ENCODE data around the gene ATP11A. TPM values are rescaled to one million over a fixed set of nuclear protein-coding genes. Genes with fewer than 3 reads are reported as not detected.

Gene ATP11A
- total and polyA plus RNA-seq, 4 donors: 3.1 to 68.1 (median 28.6) TPM

- 88 to 89% methylated on average over 33 of the region's 33 CpGs for WGBS, 2 donors
- Histone ChIP-seq H3K27ac (ENCODE audit: low read depth in 1 of 2, low read length in 2 of 2) (no peak overlapping the region), H3K27me3 (ENCODE audit: control insufficient read depth in 1 of 2, insufficient read depth in 2 of 2, low read length in 1 of 2) (no peaks in the 10 kb centered on the region), H3K4me3 (ENCODE audit: low read length in 2 of 2) (no peak overlapping the region), H3K36me3 (ENCODE audit: control insufficient read depth in 1 of 2, insufficient read depth in 2 of 2, low read length in 1 of 2) (no peaks in the 10 kb centered on the region), H3K9me3 (ENCODE audit: control insufficient read depth, low read length) (peaks cover 2% of the 10 kb centered on the region), H3K4me1 (ENCODE audit: control insufficient read depth in 1 of 2, insufficient read depth in 2 of 2, low read length in 2 of 2) (no peaks in the 10 kb centered on the region)
- peak in 1 of 2 donors; percentile 75 for DNase-seq
- no peak for ATAC-seq (ENCODE audit: low FRiP score)
- intact Hi-C loops (cut with DNase I): no loop called here
These were observed 153.1 kb downstream of the ATP11A start for GRCh38 chr13:112842931-112843391.

- Histone ChIP-seq H3K36me3 (ENCODE audit: control insufficient read depth in 1 of 2, insufficient read depth in 2 of 2, low read length in 1 of 2) (no peaks in the 10 kb centered on the region), H3K27me3 (ENCODE audit: control insufficient read depth in 1 of 2, insufficient read depth in 2 of 2, low read length in 1 of 2) (no peaks in the 10 kb centered on the region), H3K27ac (ENCODE audit: low read depth in 1 of 2, low read length in 2 of 2) (no peak overlapping the region), H3K4me3 (ENCODE audit: low read length in 2 of 2) (no peak overlapping the region), H3K4me1 (ENCODE audit: control insufficient read depth in 1 of 2, insufficient read depth in 2 of 2, low read length in 2 of 2) (no peaks in the 10 kb centered on the region), H3K9me3 (ENCODE audit: control insufficient read depth, low read length) (peaks cover 2% of the 10 kb centered on the region)
- DNase-seq (peak in 1 of 2 donors; percentile 61), ATAC-seq (ENCODE audit: low FRiP score) (no peak)
- 57 to 63% methylated on average over 28 of the region's 28 CpGs for WGBS, 2 donors
- intact Hi-C loops (cut with DNase I): no loop called here
These were observed 153.7 kb downstream of the ATP11A start for GRCh38 chr13:112843392-112844111.

GRCh38 chr13:112844411-112844810 is 154.6 kb downstream of the ATP11A start:
- DNase-seq (peak in 1 of 2 donors; percentile 69), ATAC-seq (ENCODE audit: low FRiP score) (no peak)
- Histone ChIP-seq H3K27ac (ENCODE audit: low read depth in 1 of 2, low read length in 2 of 2) (no peak overlapping the region), H3K9me3 (ENCODE audit: control insufficient read depth, low read length) (peaks cover 2% of the 10 kb centered on the region), H3K4me1 (ENCODE audit: control insufficient read depth in 1 of 2, insufficient read depth in 2 of 2, low read length in 2 of 2) (no peaks in the 10 kb centered on the region), H3K4me3 (ENCODE audit: low read length in 2 of 2) (no peak overlapping the region), H3K27me3 (ENCODE audit: control insufficient read depth in 1 of 2, insufficient read depth in 2 of 2, low read length in 1 of 2) (no peaks in the 10 kb centered on the region), H3K36me3 (ENCODE audit: control insufficient read depth in 1 of 2, insufficient read depth in 2 of 2, low read length in 1 of 2) (no peaks in the 10 kb centered on the region)
- intact Hi-C loops (cut with DNase I): no loop called here
- 94 to 99% methylated on average over 23 of the region's 23 CpGs for WGBS, 2 donors

GRCh38 chr13:112844879-112845278 is 155.0 kb downstream of the ATP11A start:
- Histone ChIP-seq H3K9me3 (ENCODE audit: control insufficient read depth, low read length) (peaks cover 2% of the 10 kb centered on the region), H3K27me3 (ENCODE audit: control insufficient read depth in 1 of 2, insufficient read depth in 2 of 2, low read length in 1 of 2) (no peaks in the 10 kb centered on the region), H3K36me3 (ENCODE audit: control insufficient read depth in 1 of 2, insufficient read depth in 2 of 2, low read length in 1 of 2) (no peaks in the 10 kb centered on the region), H3K4me1 (ENCODE audit: control insufficient read depth in 1 of 2, insufficient read depth in 2 of 2, low read length in 2 of 2) (no peaks in the 10 kb centered on the region), H3K27ac (ENCODE audit: low read depth in 1 of 2, low read length in 2 of 2) (no peak overlapping the region), H3K4me3 (ENCODE audit: low read length in 2 of 2) (no peak overlapping the region)
- ATAC-seq (ENCODE audit: low FRiP score): no peak
- no peak for DNase-seq
- intact Hi-C loops (cut with DNase I): no loop called here
- WGBS, 2 donors: 95 to 99% methylated on average over 10 of the region's 10 CpGs

- no peaks in the 10 kb centered on the region for H3K36me3 ChIP-seq (ENCODE audit: control insufficient read depth in 1 of 2, insufficient read depth in 2 of 2, low read length in 1 of 2)
- DNase-seq (peak in 1 of 2 donors; percentile 36), ATAC-seq (ENCODE audit: low FRiP score) (no peak)
- H3K4me3 ChIP-seq (ENCODE audit: low read length in 2 of 2): no peak overlapping the region
- H3K27me3 ChIP-seq (ENCODE audit: control insufficient read depth in 1 of 2, insufficient read depth in 2 of 2, low read length in 1 of 2): no peaks in the 10 kb centered on the region
- H3K4me1 ChIP-seq (ENCODE audit: control insufficient read depth in 1 of 2, insufficient read depth in 2 of 2, low read length in 2 of 2): no peaks in the 10 kb centered on the region
- H3K9me3 ChIP-seq (ENCODE audit: control insufficient read depth, low read length): peaks cover 2% of the 10 kb centered on the region
- WGBS, 2 donors: 89 to 93% methylated on average over 22 to 23 of the region's 23 CpGs
- intact Hi-C loops (cut with DNase I): no loop called here
- H3K27ac ChIP-seq (ENCODE audit: low read depth in 1 of 2, low read length in 2 of 2): no peak overlapping the region
These were observed 155.8 kb downstream of the ATP11A start for GRCh38 chr13:112845511-112846144.

- no peaks in the 10 kb centered on the region for H3K4me1 ChIP-seq (ENCODE audit: control insufficient read depth in 1 of 2, insufficient read depth in 2 of 2, low read length in 2 of 2)
- H3K9me3 ChIP-seq (ENCODE audit: control insufficient read depth, low read length): peaks cover 2% of the 10 kb centered on the region
- DNase-seq (peak in 1 of 2 donors; percentile 57), ATAC-seq (ENCODE audit: low FRiP score) (no peak)
- intact Hi-C loops (cut with DNase I): no loop called here
- no peak overlapping the region for H3K27ac ChIP-seq (ENCODE audit: low read depth in 1 of 2, low read length in 2 of 2)
- 95 to 97% methylated on average over 23 of the region's 23 CpGs for WGBS, 2 donors
- no peaks in the 10 kb centered on the region for H3K27me3 ChIP-seq (ENCODE audit: control insufficient read depth in 1 of 2, insufficient read depth in 2 of 2, low read length in 1 of 2)
- H3K36me3 ChIP-seq (ENCODE audit: control insufficient read depth in 1 of 2, insufficient read depth in 2 of 2, low read length in 1 of 2): no peaks in the 10 kb centered on the region
- no peak overlapping the region for H3K4me3 ChIP-seq (ENCODE audit: low read length in 2 of 2)
These were observed 156.7 kb downstream of the ATP11A start for GRCh38 chr13:112846411-112847115.

GRCh38 chr13:112849500-112849899 is 159.7 kb downstream of the ATP11A start:
- ATAC-seq (ENCODE audit: low FRiP score) (no peak), DNase-seq (peak in 1 of 2 donors; percentile 24)
- Histone ChIP-seq H3K36me3 (ENCODE audit: control insufficient read depth in 1 of 2, insufficient read depth in 2 of 2, low read length in 1 of 2) (no peaks in the 10 kb centered on the region), H3K4me1 (ENCODE audit: control insufficient read depth in 1 of 2, insufficient read depth in 2 of 2, low read length in 2 of 2) (no peaks in the 10 kb centered on the region), H3K27ac (ENCODE audit: low read depth in 1 of 2, low read length in 2 of 2) (no peak overlapping the region), H3K4me3 (ENCODE audit: low read length in 2 of 2) (no peak overlapping the region), H3K27me3 (ENCODE audit: control insufficient read depth in 1 of 2, insufficient read depth in 2 of 2, low read length in 1 of 2) (no peaks in the 10 kb centered on the region), H3K9me3 (ENCODE audit: control insufficient read depth, low read length) (peaks cover 2% of the 10 kb centered on the region)
- 70% methylated on average over 6 of the region's 6 CpGs for WGBS, 2 donors
- intact Hi-C loops (cut with DNase I): no loop called here

- H3K4me3 ChIP-seq (ENCODE audit: low read length in 2 of 2): no peak overlapping the region
- DNase-seq (peak in 1 of 2 donors; percentile 31), ATAC-seq (ENCODE audit: low FRiP score) (no peak)
- H3K27me3 ChIP-seq (ENCODE audit: control insufficient read depth in 1 of 2, insufficient read depth in 2 of 2, low read length in 1 of 2): no peaks in the 10 kb centered on the region
- intact Hi-C loops (cut with DNase I): no loop called here
- H3K4me1 ChIP-seq (ENCODE audit: control insufficient read depth in 1 of 2, insufficient read depth in 2 of 2, low read length in 2 of 2): no peaks in the 10 kb centered on the region
- H3K27ac ChIP-seq (ENCODE audit: low read depth in 1 of 2, low read length in 2 of 2): no peak overlapping the region
- no peaks in the 10 kb centered on the region for H3K36me3 ChIP-seq (ENCODE audit: control insufficient read depth in 1 of 2, insufficient read depth in 2 of 2, low read length in 1 of 2)
- 98% methylated on average over 6 of the region's 6 CpGs for WGBS, 2 donors
- peaks cover 2% of the 10 kb centered on the region for H3K9me3 ChIP-seq (ENCODE audit: control insufficient read depth, low read length)
These were observed 160.4 kb downstream of the ATP11A start for GRCh38 chr13:112850273-112850672.

Measured in aorta (tissue), 5 donors.